ENCODE measurements around the gene TOR2A.
"Not testable (repeated sequence)": the region's sequence is repeated elsewhere in the genome, so short reads cannot be mapped to it uniquely, and the experiment has no call there.

Gene TOR2A

GRCh38 chr9:127734747-127735529 is at the start of gene TOR2A:
TSS of gene TOR2A (minus strand) at chr9:127735294. CDS start at chr9:127735270, 24 bp downstream.
- peaks cover 6% of the 10 kb centered on the region for H3K4me1 ChIP-seq (ENCODE audit: control insufficient read depth, low read depth, low read length)
- H3K27ac ChIP-seq (ENCODE audit: low read length), result peak within 1 kb of the TSS; percentile 56

GRCh38 chr9:127783111-127784008 is 48.3 kb upstream of the TOR2A start:
- Histone ChIP-seq H3K9ac (ENCODE audit: low read length) (no peak overlapping the region), H3K27ac (ENCODE audit: low read length) (no peak overlapping the region), H3K27me3 (ENCODE audit: control insufficient read depth, insufficient read depth, low read length) (no peaks in the 10 kb centered on the region), H3K4me3 (ENCODE audit: low read length) (no peak overlapping the region), H3K36me3 (ENCODE audit: control insufficient read depth, low read depth, low read length) (peaks cover 14% of the 10 kb centered on the region), H3K4me1 (ENCODE audit: control insufficient read depth, low read depth, low read length) (peaks cover 5% of the 10 kb centered on the region), H3K9me3 (ENCODE audit: control insufficient read depth, low read depth, low read length) (no peaks in the 10 kb centered on the region)

More at GRCh38 chr9:127734747-127735529, at the start of gene TOR2A:
- H3K27me3 ChIP-seq (ENCODE audit: control insufficient read depth, insufficient read depth, low read length), result no peaks in the 10 kb centered on the region
- peak within 1 kb of the TSS; percentile 69 for H3K9ac ChIP-seq (ENCODE audit: low read length)
- H3K36me3 ChIP-seq (ENCODE audit: control insufficient read depth, low read depth, low read length), result no peaks in the 10 kb centered on the region
- H3K4me3 ChIP-seq (ENCODE audit: low read length), result peak within 1 kb of the TSS; percentile 74
- H3K9me3 ChIP-seq (ENCODE audit: control insufficient read depth, low read depth, low read length), result no peaks in the 10 kb centered on the region

- Histone ChIP-seq H3K4me3 (ENCODE audit: low read length) (no peak overlapping the region), H3K36me3 (ENCODE audit: control insufficient read depth, low read depth, low read length) (no peaks in the 10 kb centered on the region), H3K27ac (ENCODE audit: low read length) (no peak overlapping the region), H3K27me3 (ENCODE audit: control insufficient read depth, insufficient read depth, low read length) (no peaks in the 10 kb centered on the region), H3K9me3 (ENCODE audit: control insufficient read depth, low read depth, low read length) (no peaks in the 10 kb centered on the region), H3K4me1 (ENCODE audit: control insufficient read depth, low read depth, low read length) (no peaks in the 10 kb centered on the region), H3K9ac (ENCODE audit: low read length) (no peak overlapping the region)
Observed at GRCh38 chr9:127781806-127782205, 46.7 kb upstream of the TOR2A start.

GRCh38 chr9:127780909-127781308 is 45.8 kb upstream of the TOR2A start:
- not testable (repeated sequence) for H3K4me1 ChIP-seq (ENCODE audit: control insufficient read depth, low read depth, low read length); H3K27ac ChIP-seq (ENCODE audit: low read length); H3K4me3 ChIP-seq (ENCODE audit: low read length); H3K9me3 ChIP-seq (ENCODE audit: control insufficient read depth, low read depth, low read length); H3K9ac ChIP-seq (ENCODE audit: low read length); H3K36me3 ChIP-seq (ENCODE audit: control insufficient read depth, low read depth, low read length); H3K27me3 ChIP-seq (ENCODE audit: control insufficient read depth, insufficient read depth, low read length)

- H3K27ac ChIP-seq (ENCODE audit: low read length), result no peak overlapping the region
Observed at GRCh38 chr9:127780126-127780885, 45.2 kb upstream of the TOR2A start.

GRCh38 chr9:127779136-127779981 is 44.3 kb upstream of the TOR2A start:
- no peaks in the 10 kb centered on the region for H3K4me1 ChIP-seq (ENCODE audit: control insufficient read depth, low read depth, low read length)
- no peaks in the 10 kb centered on the region for H3K27me3 ChIP-seq (ENCODE audit: control insufficient read depth, insufficient read depth, low read length)
- no peak overlapping the region for H3K27ac ChIP-seq (ENCODE audit: low read length)
- no peaks in the 10 kb centered on the region for H3K9me3 ChIP-seq (ENCODE audit: control insufficient read depth, low read depth, low read length)
- H3K36me3 ChIP-seq (ENCODE audit: control insufficient read depth, low read depth, low read length), result no peaks in the 10 kb centered on the region
- no peak overlapping the region for H3K9ac ChIP-seq (ENCODE audit: low read length)
- H3K4me3 ChIP-seq (ENCODE audit: low read length), result no peak overlapping the region

More at GRCh38 chr9:127780126-127780885, 45.2 kb upstream of the TOR2A start:
- no peaks in the 10 kb centered on the region for H3K9me3 ChIP-seq (ENCODE audit: control insufficient read depth, low read depth, low read length)
- no peaks in the 10 kb centered on the region for H3K36me3 ChIP-seq (ENCODE audit: control insufficient read depth, low read depth, low read length)
- no peaks in the 10 kb centered on the region for H3K4me1 ChIP-seq (ENCODE audit: control insufficient read depth, low read depth, low read length)
- H3K27me3 ChIP-seq (ENCODE audit: control insufficient read depth, insufficient read depth, low read length), result no peaks in the 10 kb centered on the region
- H3K9ac ChIP-seq (ENCODE audit: low read length), result no peak overlapping the region
- H3K4me3 ChIP-seq (ENCODE audit: low read length), result no peak overlapping the region

- Histone ChIP-seq H3K4me1 (ENCODE audit: control insufficient read depth, low read depth, low read length) (no peaks in the 10 kb centered on the region), H3K9ac (ENCODE audit: low read length) (no peak within 1 kb of the TSS)
Observed at GRCh38 chr9:127778280-127779135, 43.4 kb upstream of the TOR2A start, which contains the start of gene SH2D3C. TSS of gene SH2D3C (minus strand) at chr9:127778666. CDS start at chr9:127778627, 39 bp downstream.

GRCh38 chr9:127777368-127777980 is 42.4 kb upstream of the TOR2A start:
- no peaks in the 10 kb centered on the region for H3K27me3 ChIP-seq (ENCODE audit: control insufficient read depth, insufficient read depth, low read length)
- no peak overlapping the region for H3K9ac ChIP-seq (ENCODE audit: low read length)
- no peak overlapping the region for H3K4me3 ChIP-seq (ENCODE audit: low read length)
- no peaks in the 10 kb centered on the region for H3K4me1 ChIP-seq (ENCODE audit: control insufficient read depth, low read depth, low read length)
- H3K36me3 ChIP-seq (ENCODE audit: control insufficient read depth, low read depth, low read length), result no peaks in the 10 kb centered on the region
- H3K27ac ChIP-seq (ENCODE audit: low read length), result no peak overlapping the region
- no peaks in the 10 kb centered on the region for H3K9me3 ChIP-seq (ENCODE audit: control insufficient read depth, low read depth, low read length)

More at GRCh38 chr9:127778280-127779135, 43.4 kb upstream of the TOR2A start, which contains the start of gene SH2D3C:
- Histone ChIP-seq H3K27me3 (ENCODE audit: control insufficient read depth, insufficient read depth, low read length) (no peaks in the 10 kb centered on the region), H3K9me3 (ENCODE audit: control insufficient read depth, low read depth, low read length) (no peaks in the 10 kb centered on the region), H3K4me3 (ENCODE audit: low read length) (no peak within 1 kb of the TSS), H3K36me3 (ENCODE audit: control insufficient read depth, low read depth, low read length) (no peaks in the 10 kb centered on the region), H3K27ac (ENCODE audit: low read length) (no peak within 1 kb of the TSS)

GRCh38 chr9:127776924-127777289 is 41.8 kb upstream of the TOR2A start:
- Histone ChIP-seq H3K9ac (ENCODE audit: low read length) (no peak overlapping the region), H3K27ac (ENCODE audit: low read length) (no peak overlapping the region), H3K9me3 (ENCODE audit: control insufficient read depth, low read depth, low read length) (no peaks in the 10 kb centered on the region), H3K27me3 (ENCODE audit: control insufficient read depth, insufficient read depth, low read length) (no peaks in the 10 kb centered on the region), H3K4me1 (ENCODE audit: control insufficient read depth, low read depth, low read length) (peaks cover under 1% of the 10 kb centered on the region), H3K4me3 (ENCODE audit: low read length) (no peak overlapping the region), H3K36me3 (ENCODE audit: control insufficient read depth, low read depth, low read length) (no peaks in the 10 kb centered on the region)

Data from iPS-18a (cell line).